HG03135 (cell line): Measurements from ENCODE around the gene PCGF2.

Experiments used
- ATAC-seq: cut with Tn5 transposase; IDR thresholded peaks from one replicate; pipeline ENCODE4 v1.9.1; 2021; ENCODE audit warnings: mild to moderate bottlenecking, moderate library complexity; ENCODE audit not compliant: unreplicated experiment

The PCGF2 gene

DNA sequence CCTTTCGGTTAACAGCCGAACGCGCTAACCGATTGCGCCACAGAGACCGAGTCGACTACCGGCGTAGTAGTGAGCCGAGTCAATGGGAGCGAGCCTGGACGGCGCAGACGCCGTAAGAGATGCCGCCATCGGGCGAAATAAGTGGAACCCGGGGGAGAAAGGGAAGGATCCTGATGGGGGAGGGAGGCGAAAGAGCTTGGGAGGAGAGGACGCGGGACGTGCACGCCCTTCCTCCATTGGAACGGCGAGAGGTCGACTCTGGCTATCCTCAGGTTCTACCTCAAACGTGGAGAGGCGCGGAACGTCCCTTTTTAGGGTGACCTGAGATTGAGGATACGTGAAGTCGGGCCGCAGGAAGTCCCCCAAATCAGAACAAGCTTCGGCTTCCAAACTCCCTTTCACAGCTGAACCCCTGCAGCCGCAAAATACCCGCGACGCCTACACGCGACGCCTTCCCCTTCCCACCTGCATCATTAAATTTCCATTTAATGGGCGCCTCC, 3.7 kb upstream of the PCGF2 start:
- peak; percentile 22 for ATAC-seq

- ATAC-seq, result no peak
Measured at GRCh38 chr17:38751144-38751807, 3.1 kb upstream of the PCGF2 start.

GRCh38 chr17:38750312-38751121, 2.4 kb upstream of the PCGF2 start:
- no peak for ATAC-seq

- ATAC-seq, result no peak
Measured at GRCh38 chr17:38750044-38750311, 1.8 kb upstream of the PCGF2 start.

- ATAC-seq, result no peak
Measured at GRCh38 chr17:38749223-38750043, 1.3 kb upstream of the PCGF2 start.

- no peak for ATAC-seq
Measured at GRCh38 chr17:38748892-38749222, 721 bp upstream of the PCGF2 start.

GRCh38 chr17:38747463-38748148, 530 bp downstream of the PCGF2 start:
- ATAC-seq, result no peak

DNA sequence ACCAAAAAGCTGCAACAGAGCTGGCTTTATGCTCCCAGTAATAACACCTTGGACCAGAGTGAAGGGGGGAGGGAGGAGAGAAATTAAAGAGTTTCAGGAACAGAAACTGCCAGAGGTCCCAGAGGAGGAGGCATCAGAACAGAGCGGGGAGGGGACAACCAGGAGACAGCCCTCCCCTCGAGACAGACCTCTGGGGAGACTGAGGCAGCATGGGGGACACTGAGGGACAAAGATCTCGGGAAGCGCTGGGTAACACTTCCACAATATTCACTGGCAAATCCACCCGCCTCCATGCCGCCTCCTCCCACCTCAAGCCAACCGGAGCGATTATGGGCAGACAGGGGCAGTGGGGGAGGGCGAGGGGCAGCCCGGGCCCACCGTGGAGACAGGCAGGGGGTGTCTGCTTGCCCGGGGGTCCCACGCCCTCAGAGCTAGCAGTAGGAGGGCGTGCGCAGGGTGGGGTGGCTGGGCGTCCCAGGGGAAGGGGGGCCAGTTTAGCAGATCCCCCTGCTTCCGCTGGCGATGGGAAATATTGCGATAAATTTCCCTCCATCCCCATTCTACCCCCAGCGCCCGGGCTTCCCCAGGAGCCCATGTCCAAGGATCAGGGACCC, 1.2 kb downstream of the PCGF2 start:
- ATAC-seq, result no peak

GRCh38 chr17:38746004-38746848, 1.9 kb downstream of the PCGF2 start:
- ATAC-seq, result no peak

- no peak for ATAC-seq
Measured at GRCh38 chr17:38745545-38745944, 2.6 kb downstream of the PCGF2 start.

GRCh38 chr17:38743556-38744171, 4.5 kb downstream of the PCGF2 start:
- ATAC-seq, result no peak

GRCh38 chr17:38742411-38743308, 5.5 kb downstream of the PCGF2 start:
- ATAC-seq, result no peak

- no peak for ATAC-seq
Measured at GRCh38 chr17:38741921-38742410, 6.2 kb downstream of the PCGF2 start.

GRCh38 chr17:38741461-38741860, 6.7 kb downstream of the PCGF2 start:
- no peak for ATAC-seq

DNA sequence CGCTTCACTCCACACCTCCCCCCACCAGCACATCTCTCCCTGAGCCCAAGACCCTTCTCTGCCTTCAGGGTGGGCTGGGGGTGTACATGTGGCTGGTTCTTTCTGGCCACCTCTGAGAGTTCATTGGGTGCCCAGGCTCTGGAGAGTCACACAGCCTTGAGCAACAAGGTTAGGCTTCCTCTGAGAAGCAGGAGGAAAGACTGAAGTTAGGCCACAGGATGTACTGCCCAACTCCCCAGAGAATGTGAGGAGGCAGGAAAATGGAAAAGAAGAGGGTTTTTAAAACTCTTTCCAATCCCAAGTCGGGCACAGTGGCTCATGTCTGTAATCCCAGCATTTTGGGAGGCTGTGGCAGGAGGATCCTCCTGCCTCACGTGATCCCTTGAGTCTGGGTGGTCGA, 7.3 kb downstream of the PCGF2 start:
- no peak for ATAC-seq

DNA sequence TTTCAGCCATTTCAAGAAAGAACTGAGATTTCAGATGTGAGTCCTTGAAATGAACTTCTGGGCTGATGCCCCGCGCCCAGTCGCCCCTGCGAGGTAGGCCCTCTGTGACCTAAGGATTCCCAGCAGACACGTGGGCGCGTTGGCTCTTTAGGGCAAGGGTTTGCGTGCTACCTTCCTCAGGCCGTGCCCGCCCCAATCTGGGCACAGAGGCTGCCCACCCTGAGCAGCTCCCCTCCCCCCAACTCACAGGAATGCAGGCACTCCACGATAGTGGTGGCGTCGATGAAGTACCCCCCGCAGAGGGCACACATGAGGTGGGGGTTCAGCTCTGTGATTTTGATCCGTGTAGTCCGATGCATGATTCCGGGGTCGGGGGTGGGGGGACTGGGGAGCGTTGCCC, 8.1 kb downstream of the PCGF2 start:
- ATAC-seq, result no peak

DNA sequence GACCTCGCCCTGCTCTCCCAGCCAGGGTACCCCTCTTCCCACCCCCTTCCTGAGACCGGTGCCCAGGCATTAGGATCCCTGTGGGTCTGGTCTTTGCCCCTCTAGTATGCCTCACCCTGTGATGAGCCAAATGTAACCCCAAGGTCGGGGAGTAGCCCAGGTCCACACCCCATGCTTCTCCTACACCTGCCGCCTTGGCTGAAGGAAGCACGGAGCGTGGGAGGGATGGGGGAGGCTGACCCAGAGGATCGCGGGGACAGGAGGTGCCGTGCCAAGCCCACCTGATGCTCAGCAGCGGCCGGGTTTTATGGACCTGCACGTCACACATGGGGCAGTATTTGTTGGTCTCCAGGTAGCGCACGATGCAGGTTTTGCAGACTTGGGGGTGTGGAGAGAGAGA, 8.8 kb downstream of the PCGF2 start:
- ATAC-seq, result no peak

- no peak for ATAC-seq
Measured at GRCh38 chr17:38738686-38739085, 9.4 kb downstream of the PCGF2 start.
